ENCODE results near the gene HOXB13. TPM values are rescaled to one million over a fixed set of nuclear protein-coding genes. Genes with fewer than 3 reads are reported as not detected.

HOXB13 gene
- total and polyA plus RNA-seq, 2 donors (not counting 3 experiments of a cell fraction or from before 2014, with no cell fraction given), result not detected

GRCh38 chr17:48767263-48767774 lies 38.8 kb upstream of the HOXB13 start:
- Histone ChIP-seq H3K9me1 (replicated peaks; ENCODE audit: control insufficient read depth, extremely low read depth, insufficient read depth, low read length) (no peaks in the 10 kb centered on the region), H3K4me1 (ENCODE audit: control insufficient read depth, extremely low read depth, insufficient read depth, low read length) (no peaks in the 10 kb centered on the region), H4K20me1 (replicated peaks; ENCODE audit: control insufficient read depth, extremely low read depth, insufficient read depth, low read length) (no peaks in the 10 kb centered on the region), H3K4me2 (ENCODE audit: insufficient read depth, low read length) (no peak overlapping the region), H3K4me3 (replicated peaks in 1 of 3; ENCODE audit: insufficient read depth in 1 of 3, low read depth in 1 of 3, low read length in 3 of 3) (no peak overlapping the region), H3K9ac (replicated peaks; ENCODE audit: extremely low read depth, insufficient read depth, low read length) (no peak overlapping the region), H3K27ac (ENCODE audit: insufficient read depth, low read depth, low read length) (no peak overlapping the region), H3K27me3 (ENCODE audit: control insufficient read depth in 2 of 2, insufficient read depth in 2 of 2, low read length in 2 of 2) (peaks cover 20 to 33% of the 10 kb centered on the region in 2 experiments), H3K79me2 (ENCODE audit: control insufficient read depth, insufficient read depth, low read length) (no peaks in the 10 kb centered on the region), H3K9me3 (replicated peaks; ENCODE audit: control insufficient read depth, insufficient read depth, low read length) (no peaks in the 10 kb centered on the region), H3K36me3 (ENCODE audit: control insufficient read depth in 2 of 2, extremely low read depth in 1 of 2, insufficient read depth in 2 of 2, low read length in 2 of 2) (no peaks in the 10 kb centered on the region), H2AFZ (ENCODE audit: low read depth, low read length) (no peak overlapping the region)
- no TSS peak for BruUV-seq (replicated peaks)
- no peak for TF ChIP-seq POLR2AphosphoS5 (IDR thresholded peaks at IDR 0.05; ENCODE audit: insufficient read depth, low read depth, low read length)
- intact Hi-C loops (cut with micrococcal nuclease), result no loop called here
- FAIRE-seq (no peak), DNase-seq (ENCODE audit: low read depth, low spot score) (no peak)
- POLR2A ChIA-PET, result no interaction called here
- dilution Hi-C loops (cut with MboI; ENCODE audit: extremely low pct_ligation_motif_present, low sequenced_read_pairs), result loop anchor here (25.0 kb wide), 1 partner anchor 105 kb away; no protein-coding TSS in a partner anchor
- CTCF ChIA-PET, result interaction anchor here (1.0 to 4.5 kb wide), 8 partner anchors 22 to 131 kb away, joined by 3 to 19 read pairs (median 4); no protein-coding TSS in a partner anchor

- Histone ChIP-seq H3K4me3 (replicated peaks in 1 of 3; ENCODE audit: insufficient read depth in 1 of 3, low read depth in 1 of 3, low read length in 3 of 3) (no peak overlapping the region), H3K27me3 (ENCODE audit: control insufficient read depth in 2 of 2, insufficient read depth in 2 of 2, low read length in 2 of 2) (peaks cover 17 to 34% of the 10 kb centered on the region in 2 experiments), H2AFZ (ENCODE audit: low read depth, low read length) (no peak overlapping the region), H3K79me2 (ENCODE audit: control insufficient read depth, insufficient read depth, low read length) (no peaks in the 10 kb centered on the region), H3K9ac (replicated peaks; ENCODE audit: extremely low read depth, insufficient read depth, low read length) (no peak overlapping the region), H4K20me1 (replicated peaks; ENCODE audit: control insufficient read depth, extremely low read depth, insufficient read depth, low read length) (no peaks in the 10 kb centered on the region), H3K4me1 (ENCODE audit: control insufficient read depth, extremely low read depth, insufficient read depth, low read length) (peaks cover 5% of the 10 kb centered on the region), H3K9me3 (replicated peaks; ENCODE audit: control insufficient read depth, insufficient read depth, low read length) (no peaks in the 10 kb centered on the region), H3K36me3 (ENCODE audit: control insufficient read depth in 2 of 2, extremely low read depth in 1 of 2, insufficient read depth in 2 of 2, low read length in 2 of 2) (no peaks in the 10 kb centered on the region), H3K9me1 (replicated peaks; ENCODE audit: control insufficient read depth, extremely low read depth, insufficient read depth, low read length) (no peaks in the 10 kb centered on the region), H3K27ac (ENCODE audit: insufficient read depth, low read depth, low read length) (no peak overlapping the region), H3K4me2 (ENCODE audit: insufficient read depth, low read length) (no peak overlapping the region)
- dilution Hi-C loops (cut with MboI; ENCODE audit: extremely low pct_ligation_motif_present, low sequenced_read_pairs) (loop anchor here (25.0 kb wide), 1 partner anchor 99 kb away; no protein-coding TSS in a partner anchor), intact Hi-C loops (cut with micrococcal nuclease) (no loop called here)
- FAIRE-seq, result no peak
- TF ChIP-seq MAX (IDR thresholded peaks at IDR 0.05; ENCODE audit: insufficient read depth, insufficient read length) (no peak), EZH2 (IDR thresholded peaks at IDR 0.05; ENCODE audit: borderline replicate concordance, low read depth, low read length, severe bottlenecking) (no peak), MYC (IDR thresholded peaks at IDR 0.05; ENCODE audit: low read depth, low read length) (no peak), FOS (IDR thresholded peaks at IDR 0.05; ENCODE audit: borderline replicate concordance, insufficient read depth, low read length) (no peak), JUN (IDR thresholded peaks at IDR 0.05; ENCODE audit: borderline replicate concordance, insufficient read depth, insufficient read length, low read depth) (no peak), GATA2 (IDR thresholded peaks at IDR 0.05; ENCODE audit: insufficient read depth, insufficient read length, low read depth, low read length) (no peak), CTCF (IDR thresholded peaks at IDR 0.05; ENCODE audit: extremely low read depth in 1 of 2, insufficient read depth in 1 of 2, low read depth in 1 of 2, low read length in 2 of 2) (no peak), POLR2A (IDR thresholded peaks at IDR 0.05; ENCODE audit: low read depth, low read length) (no peak), POLR2AphosphoS5 (IDR thresholded peaks at IDR 0.05; ENCODE audit: insufficient read depth, low read depth, low read length) (no peak)
- CTCF ChIA-PET, result interaction anchor here (1.0 to 1.5 kb wide), 3 partner anchors 28 to 118 kb away, joined by 3 to 5 read pairs (median 4); no protein-coding TSS in a partner anchor
- no TSS peak for BruUV-seq (replicated peaks)
- POLR2A ChIA-PET, result no interaction called here
- no peak for DNase-seq (ENCODE audit: low read depth, low spot score)
Observed at GRCh38 chr17:48761114-48761513, 32.6 kb upstream of the HOXB13 start.

Data from endothelial cell of umbilical vein (primary cell).